Peyer's patch (tissue), 4 donors: ENCODE results near the gene TRIM31. TPM values are rescaled to one million over a fixed set of nuclear protein-coding genes. Genes with fewer than 3 reads are reported as not detected.

Source experiments
- DNase-seq, 3 donors: peaks; one replicate each; pipeline ENCODE4 v3.0.0-alpha.2; 2017 to 2019
- H3K27ac ChIP-seq, 4 donors: fragments of 200-600 bp; sonication (generic); one replicate each; pipeline ENCODE4 v1.5.1; 2016 to 2019
- H3K27me3 ChIP-seq, 2 donors: fragments of 200-600 bp; sonication (generic); one replicate each; pipeline ENCODE4 v1.5.1; 2019
- H3K36me3 ChIP-seq, 3 donors: fragments of 200-600 bp; sonication (generic); one replicate each; pipeline ENCODE4 v1.5.1; 2016 to 2019
- H3K4me1 ChIP-seq, 4 donors: fragments of 200-600 bp; sonication (generic); one replicate each; pipeline ENCODE4 v1.5.1; 2016 to 2019
- H3K4me3 ChIP-seq, 4 donors: fragments of 200-600 bp; sonication (generic); 1 replicate in 3 of 4; 2 replicates in 1 of 4; pipeline ENCODE4 v1.5.1; 2016 to 2019; ENCODE audit warnings: mild to moderate bottlenecking in 1 of 4
- H3K9me3 ChIP-seq, 4 donors: fragments of 200-600 bp; sonication (generic); one replicate each; pipeline ENCODE4 v1.5.1; 2016 to 2019; ENCODE audit warnings: mild to moderate bottlenecking in 1 of 4
- POLR2A ChIP-seq, 2 donors: fragments of 450-650 bp; IDR thresholded peaks; one replicate each; pipeline ENCODE4 v1.5.1; 2017; ENCODE audit warnings: antibody characterized with exemption in 2 of 2, mild to moderate bottlenecking in 2 of 2, moderate library complexity in 2 of 2
- total RNA-seq, 4 donors: library from RNA; depleted of rRNA; stranded (reverse); fragments of >200 nt; gene quantifications; one replicate each; pipeline ENCODE4 v1.1.0, GENCODE V29; 2016
- TF ChIP-seq, protein P1 (sequence below), 6 experiments: fragments of 450-650 bp in 4 of 6; fragments of 200-600 bp in 2 of 6; sonication (generic) in 1 of 6; IDR thresholded peaks; one replicate each; pipeline ENCODE4 v1.5.1; 2017 to 2019; ENCODE audit warnings: antibody characterized with exemption in 6 of 6, mild to moderate bottlenecking in 3 of 6, moderate library complexity in 1 of 6

TRIM31 gene
- total RNA-seq, 4 donors from 2014 or later: 9.9 to 56.9 (median 42.0) TPM

DNA sequence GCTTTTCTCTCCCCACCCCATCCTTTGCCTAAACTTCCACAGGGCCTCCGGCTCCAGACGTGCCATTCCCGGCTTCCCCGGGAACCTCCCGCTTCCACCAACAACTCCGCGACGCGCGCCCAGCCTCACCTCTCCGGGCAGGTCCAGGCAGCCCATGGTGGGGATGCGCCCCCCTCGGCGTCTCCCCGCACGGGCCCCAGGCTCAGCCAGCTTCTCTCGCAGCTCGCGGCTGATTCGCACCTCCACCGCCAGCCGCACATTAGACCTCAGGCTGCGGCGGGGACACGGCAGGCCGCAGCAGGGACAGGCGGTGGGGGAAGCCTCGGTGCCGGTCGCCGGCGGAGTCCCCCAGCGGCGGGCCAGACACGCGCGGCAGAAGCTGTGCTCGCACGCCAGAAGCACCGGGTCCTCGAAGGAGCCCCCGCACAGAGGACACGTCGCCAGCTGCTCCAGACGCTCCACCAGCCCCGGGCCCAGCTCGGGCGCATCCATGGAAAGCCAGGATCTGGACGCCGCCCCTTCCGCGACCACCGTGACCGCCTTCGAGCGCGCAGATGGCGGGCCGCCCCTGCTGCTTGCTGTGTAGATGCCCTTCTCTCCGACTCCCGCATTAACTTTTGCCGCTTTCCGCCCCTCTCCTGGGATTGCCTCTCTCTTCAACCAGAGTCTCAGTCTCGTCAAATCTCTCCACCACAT lies 37.6 kb downstream of the TRIM31 start, which contains the start of gene RNF39:
RNF39 (minus strand) TSS at position 676 of the 696 bp plus-strand sequence; CDS start at position 492, 184 bp downstream.
- Histone ChIP-seq H3K27ac (peak within 1 kb of the TSS in 1 of 4 donors; percentile 3), H3K4me3 (peak within 1 kb of the TSS in 3 of 4 donors; percentile 3 to 50 (median 39)), H3K36me3 (no peaks in the 10 kb centered on the region), H3K9me3 (no peaks in the 10 kb centered on the region), H3K27me3 (peaks cover 0 to 24% of the 10 kb centered on the region in 2 donors), H3K4me1 (peaks cover 4 to 29% (median 13%) of the 10 kb centered on the region in 4 donors)
- no peak for DNase-seq
- no peak for TF ChIP-seq POLR2A (IDR thresholded peaks at IDR 0.05)
- TF ChIP-seq, protein P1, sequence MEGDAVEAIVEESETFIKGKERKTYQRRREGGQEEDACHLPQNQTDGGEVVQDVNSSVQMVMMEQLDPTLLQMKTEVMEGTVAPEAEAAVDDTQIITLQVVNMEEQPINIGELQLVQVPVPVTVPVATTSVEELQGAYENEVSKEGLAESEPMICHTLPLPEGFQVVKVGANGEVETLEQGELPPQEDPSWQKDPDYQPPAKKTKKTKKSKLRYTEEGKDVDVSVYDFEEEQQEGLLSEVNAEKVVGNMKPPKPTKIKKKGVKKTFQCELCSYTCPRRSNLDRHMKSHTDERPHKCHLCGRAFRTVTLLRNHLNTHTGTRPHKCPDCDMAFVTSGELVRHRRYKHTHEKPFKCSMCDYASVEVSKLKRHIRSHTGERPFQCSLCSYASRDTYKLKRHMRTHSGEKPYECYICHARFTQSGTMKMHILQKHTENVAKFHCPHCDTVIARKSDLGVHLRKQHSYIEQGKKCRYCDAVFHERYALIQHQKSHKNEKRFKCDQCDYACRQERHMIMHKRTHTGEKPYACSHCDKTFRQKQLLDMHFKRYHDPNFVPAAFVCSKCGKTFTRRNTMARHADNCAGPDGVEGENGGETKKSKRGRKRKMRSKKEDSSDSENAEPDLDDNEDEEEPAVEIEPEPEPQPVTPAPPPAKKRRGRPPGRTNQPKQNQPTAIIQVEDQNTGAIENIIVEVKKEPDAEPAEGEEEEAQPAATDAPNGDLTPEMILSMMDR (IDR thresholded peaks at IDR 0.05): no peak

DNA sequence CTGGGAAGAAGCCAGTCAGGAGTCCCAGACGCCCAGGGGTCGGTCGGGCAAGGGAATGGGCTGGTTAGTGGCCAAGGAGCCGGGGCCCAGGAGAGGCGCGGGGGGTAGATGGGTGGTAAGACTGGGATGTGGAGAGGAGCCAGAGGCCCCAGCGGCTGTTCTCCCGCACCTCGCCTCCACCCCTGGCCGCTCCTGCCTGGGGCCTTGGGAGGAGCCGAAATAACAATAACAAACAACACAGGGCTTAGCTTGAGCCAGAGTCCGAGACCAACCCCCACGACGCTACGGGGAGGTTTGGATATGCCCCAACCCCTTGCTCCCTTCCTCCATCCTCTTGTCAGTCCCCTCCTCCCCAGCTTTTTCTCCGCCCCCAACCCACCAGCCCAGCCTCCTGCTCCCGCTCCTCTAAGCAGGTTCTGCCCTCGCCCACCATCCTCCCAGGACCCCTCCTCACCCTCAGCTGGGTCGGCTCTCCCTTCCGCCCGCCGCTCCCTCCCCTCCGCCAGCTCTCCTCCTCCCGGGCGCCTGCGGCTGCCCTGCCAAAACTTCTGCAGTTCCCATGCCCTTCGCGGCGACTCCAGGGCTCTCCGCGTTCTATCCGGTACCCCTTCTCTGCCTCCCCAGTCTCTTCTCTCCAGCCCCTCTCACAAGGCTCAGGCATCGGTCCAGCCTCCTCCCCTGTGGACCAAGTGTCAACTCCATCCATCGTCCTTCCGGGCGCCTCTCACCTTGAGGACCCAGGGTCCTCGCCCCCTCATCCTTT lies 38.4 kb downstream of the TRIM31 start:
- Histone ChIP-seq H3K4me3 (peak overlapping the region in 3 of 4 donors; percentile 3 to 50 (median 39)), H3K27me3 (peaks cover 0 to 24% of the 10 kb centered on the region in 2 donors), H3K9me3 (no peaks in the 10 kb centered on the region), H3K4me1 (peaks cover 4 to 29% (median 13%) of the 10 kb centered on the region in 4 donors), H3K27ac (no peak overlapping the region), H3K36me3 (peaks cover 0 to 6% (median 0%) of the 10 kb centered on the region in 3 donors)
- TF ChIP-seq, protein P1 (IDR thresholded peaks at IDR 0.05): no peak
- no peak for TF ChIP-seq POLR2A (IDR thresholded peaks at IDR 0.05)
- no peak for DNase-seq

DNA sequence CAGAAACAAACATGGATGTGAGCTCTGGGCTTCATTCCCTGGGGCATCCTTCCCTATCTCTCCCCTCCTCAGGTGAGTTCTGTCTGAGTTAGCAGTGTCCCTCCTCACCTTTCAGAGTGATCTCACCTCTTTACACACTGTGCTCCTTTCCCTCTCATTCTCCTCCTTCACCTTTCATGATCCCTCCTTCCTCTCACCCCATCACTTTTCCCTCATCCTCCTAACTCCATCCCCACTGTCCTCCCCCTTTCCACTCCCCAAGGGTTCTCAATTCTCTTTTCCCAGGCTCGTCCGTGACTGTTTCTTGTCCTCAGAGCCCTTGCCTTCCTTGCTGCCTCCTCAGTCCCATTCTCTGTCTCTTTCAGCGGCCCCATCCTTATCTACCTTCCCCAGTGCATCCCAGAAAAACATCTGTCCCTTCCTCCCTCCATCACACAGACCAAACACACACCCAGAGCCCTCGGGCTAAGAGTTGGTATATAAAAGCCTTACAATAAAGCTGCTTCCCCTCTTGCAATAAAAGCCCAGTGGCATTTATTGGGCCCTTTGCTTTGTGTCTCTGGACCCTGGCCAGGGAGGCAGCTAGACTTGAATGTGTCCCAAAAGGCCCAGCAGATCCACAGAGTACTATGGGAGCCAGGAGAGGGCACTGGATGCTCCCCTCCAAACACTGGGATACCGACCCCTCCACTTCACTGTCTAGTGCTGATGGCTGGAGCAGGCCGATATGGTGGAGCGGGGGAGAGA lies 39.2 kb downstream of the TRIM31 start:
- Histone ChIP-seq H3K27ac (no peak overlapping the region), H3K36me3 (peaks cover 0 to 14% (median 0%) of the 10 kb centered on the region in 3 donors), H3K4me1 (peaks cover 4 to 29% (median 13%) of the 10 kb centered on the region in 4 donors), H3K9me3 (no peaks in the 10 kb centered on the region), H3K27me3 (peaks cover 0 to 24% of the 10 kb centered on the region in 2 donors), H3K4me3 (no peak overlapping the region)
- DNase-seq: no peak
- TF ChIP-seq, protein P1 (IDR thresholded peaks at IDR 0.05): no peak
- no peak for TF ChIP-seq POLR2A (IDR thresholded peaks at IDR 0.05)

DNA sequence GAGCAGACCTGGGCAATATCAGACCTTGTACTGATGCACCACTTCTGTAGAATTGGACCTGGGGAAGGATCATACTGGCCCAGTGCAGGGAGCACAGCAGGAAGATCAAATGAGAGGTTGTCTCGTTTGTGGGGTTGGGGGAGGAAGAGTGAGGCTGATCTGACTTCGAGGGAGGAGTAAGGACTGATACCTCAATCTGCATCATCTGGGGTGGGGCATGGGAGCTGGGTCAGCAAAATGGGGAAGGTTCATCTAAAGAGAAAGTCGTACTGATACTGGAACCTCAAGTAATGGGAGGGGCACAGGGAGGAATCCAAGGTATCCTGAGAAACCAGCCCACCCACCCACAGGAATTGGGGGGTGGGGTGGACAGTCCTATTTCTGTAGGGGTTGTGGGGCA lies 41.0 kb downstream of the TRIM31 start:
- H3K9me3 ChIP-seq: no peaks in the 10 kb centered on the region
- no peak overlapping the region for H3K4me3 ChIP-seq
- peaks cover 0 to 24% of the 10 kb centered on the region in 2 donors for H3K27me3 ChIP-seq
- no peak overlapping the region for H3K27ac ChIP-seq
- no peak for DNase-seq
- TF ChIP-seq, protein P1 (IDR thresholded peaks at IDR 0.05): no peak
- TF ChIP-seq POLR2A (IDR thresholded peaks at IDR 0.05): no peak
- peaks cover 0 to 14% (median 0%) of the 10 kb centered on the region in 3 donors for H3K36me3 ChIP-seq
- peaks cover 4 to 39% (median 18%) of the 10 kb centered on the region in 4 donors for H3K4me1 ChIP-seq
